ENCODE data around the gene PLAGL2. TPM values are rescaled to one million over a fixed set of nuclear protein-coding genes. Genes with fewer than 3 reads are reported as not detected.

The PLAGL2 gene
- total RNA-seq, 1 experiment from 2014 or later: 40.4 TPM

- intact Hi-C loops (cut with micrococcal nuclease; ENCODE audit: unreplicated experiment): no loop called here
- DNase-seq (ENCODE audit: low spot score): no peak
- Histone ChIP-seq H3K4me1 (ENCODE audit: insufficient read depth, low read length, poor library complexity, severe bottlenecking) (peaks cover 22% of the 10 kb centered on the region), H3K27me3 (replicated peaks; ENCODE audit: insufficient read depth, low read depth, low read length, poor library complexity) (no peaks in the 10 kb centered on the region), H3K9me3 (ENCODE audit: low read depth, low read length, poor library complexity, severe bottlenecking) (no peaks in the 10 kb centered on the region), H3K27ac (ENCODE audit: low read depth, low read length, poor library complexity, severe bottlenecking) (peak overlapping the region; percentile 95), H3K4me3 (ENCODE audit: low read depth, low read length, poor library complexity, severe bottlenecking) (no peak overlapping the region), H3K36me3 (ENCODE audit: insufficient read depth, low read length, poor library complexity, severe bottlenecking) (peaks cover 34% of the 10 kb centered on the region)
- ChIA-PET CTCF (no interaction called here), POLR2A (ENCODE audit: low non-redundant PET) (no interaction called here)
- TF ChIP-seq EZH2 (IDR thresholded peaks at IDR 0.05; ENCODE audit: borderline replicate concordance, low read depth, low read length, poor library complexity, severe bottlenecking): no peak
- TF ChIP-seq CTCF (conservative IDR thresholded peaks at IDR 0.05; ENCODE audit: low read depth, low read length): no peak
- no TSS peak for BruUV-seq (replicated peaks)
Measured at GRCh38 chr20:32203356-32204204, 4.0 kb downstream of the PLAGL2 start.

GRCh38 chr20:32201977-32202363 is 5.6 kb downstream of the PLAGL2 start:
- H3K27me3 ChIP-seq (replicated peaks; ENCODE audit: insufficient read depth, low read depth, low read length, poor library complexity): no peaks in the 10 kb centered on the region
- H3K4me1 ChIP-seq (ENCODE audit: insufficient read depth, low read length, poor library complexity, severe bottlenecking): peaks cover 22% of the 10 kb centered on the region
- intact Hi-C loops (cut with micrococcal nuclease; ENCODE audit: unreplicated experiment): no loop called here
- no TSS peak for BruUV-seq (replicated peaks)
- DNase-seq (ENCODE audit: low spot score): no peak
- H3K9me3 ChIP-seq (ENCODE audit: low read depth, low read length, poor library complexity, severe bottlenecking): no peaks in the 10 kb centered on the region
- no peak overlapping the region for H3K4me3 ChIP-seq (ENCODE audit: low read depth, low read length, poor library complexity, severe bottlenecking)
- ChIA-PET CTCF (interaction anchor here (0.6 kb wide), 1 partner anchor 568 kb away, joined by 11 read pairs; no protein-coding TSS in a partner anchor), POLR2A (ENCODE audit: low non-redundant PET) (no interaction called here)
- TF ChIP-seq CTCF (conservative IDR thresholded peaks at IDR 0.05; ENCODE audit: low read depth, low read length): no peak
- no peak overlapping the region for H3K27ac ChIP-seq (ENCODE audit: low read depth, low read length, poor library complexity, severe bottlenecking)
- peaks cover 49% of the 10 kb centered on the region for H3K36me3 ChIP-seq (ENCODE audit: insufficient read depth, low read length, poor library complexity, severe bottlenecking)

GRCh38 chr20:32201296-32201976 is 6.1 kb downstream of the PLAGL2 start:
- intact Hi-C loops (cut with micrococcal nuclease; ENCODE audit: unreplicated experiment): no loop called here
- Histone ChIP-seq H3K27ac (ENCODE audit: low read depth, low read length, poor library complexity, severe bottlenecking) (no peak overlapping the region), H3K36me3 (ENCODE audit: insufficient read depth, low read length, poor library complexity, severe bottlenecking) (peaks cover 54% of the 10 kb centered on the region), H3K4me1 (ENCODE audit: insufficient read depth, low read length, poor library complexity, severe bottlenecking) (peaks cover 22% of the 10 kb centered on the region), H3K27me3 (replicated peaks; ENCODE audit: insufficient read depth, low read depth, low read length, poor library complexity) (no peaks in the 10 kb centered on the region), H3K4me3 (ENCODE audit: low read depth, low read length, poor library complexity, severe bottlenecking) (no peak overlapping the region), H3K9me3 (ENCODE audit: low read depth, low read length, poor library complexity, severe bottlenecking) (no peaks in the 10 kb centered on the region)
- no peak for TF ChIP-seq CTCF (conservative IDR thresholded peaks at IDR 0.05; ENCODE audit: low read depth, low read length)
- TF ChIP-seq EZH2 (IDR thresholded peaks at IDR 0.05; ENCODE audit: borderline replicate concordance, low read depth, low read length, poor library complexity, severe bottlenecking): no peak
- no peak for DNase-seq (ENCODE audit: low spot score)
- BruUV-seq (replicated peaks): no TSS peak
- POLR2A ChIA-PET (ENCODE audit: low non-redundant PET): no interaction called here
- CTCF ChIA-PET: interaction anchor here (0.6 kb wide), 1 partner anchor 568 kb away, joined by 11 read pairs; no protein-coding TSS in a partner anchor

All from A673 (cell line).